ENCODE data around the gene RUSC1. TPM values are rescaled to one million over a fixed set of nuclear protein-coding genes. Genes with fewer than 3 reads are reported as not detected.

RUSC1 gene
- total RNA-seq (2014; rRNA removed; shearing (Covaris generic)) (31.9 and 34.4 TPM in 2 replicates), polyA plus RNA-seq (2016; fragmentation: Nextera tagmentation; extraction: Ambion mirVana) (30.4 and 32.6 TPM in 2 replicates)

GRCh38 chr1:155320661-155321617 lies at the start of gene RUSC1:
RUSC1 (plus strand) TSS chr1:155320894; CDS start chr1:155321774, 880 bp downstream.
- in situ Hi-C loops (cut with MboI): no loop called here
- Histone ChIP-seq H3K79me2 (ENCODE audit: insufficient read depth) (peaks cover 24% of the 10 kb centered on the region), H3K9me3 (ENCODE audit: low read depth) (no peaks in the 10 kb centered on the region), H3K4me3 (peak within 1 kb of the TSS; percentile 89), H4K20me1 (ENCODE audit: insufficient read depth) (no peaks in the 10 kb centered on the region), H3K4me2 (ENCODE audit: unreplicated experiment) (peak within 1 kb of the TSS; percentile 99), H3K9me2 (ENCODE audit: insufficient read depth) (no peaks in the 10 kb centered on the region), H3K36me3 (ENCODE audit: low read depth) (no peaks in the 10 kb centered on the region), H3F3A (ENCODE audit: insufficient read depth) (peaks cover 8% of the 10 kb centered on the region), H3K9ac (peak within 1 kb of the TSS; percentile 83), H2AFZ (peak within 1 kb of the TSS; percentile 75), H3K27me3 (replicated peaks; ENCODE audit: insufficient read depth) (no peaks in the 10 kb centered on the region), H3K4me1 (ENCODE audit: insufficient read depth) (peaks cover 12% of the 10 kb centered on the region), H3K27ac (peak within 1 kb of the TSS; percentile 9; the same call in 1 of the 2 replicates)
- WGBS, 2 experiments (ENCODE audit: low coverage in 1 of 2, low lambda C conversion rate in 2 of 2, missing lambda C conversion rate in 2 of 2): 5% methylated on average over 50 to 51 of the region's 51 CpGs
- peak; percentile 83 for DNase-seq
- TF ChIP-seq EZH2phosphoT487 (IDR thresholded peaks at IDR 0.05; ENCODE audit: insufficient read depth, low read depth): no peak
- no peak for TF ChIP-seq EZH2 (IDR thresholded peaks at IDR 0.05; ENCODE audit: insufficient read depth, poor library complexity, severe bottlenecking)

- DNase-seq: peak; percentile 86
- TF ChIP-seq EZH2phosphoT487 (IDR thresholded peaks at IDR 0.05; ENCODE audit: insufficient read depth, low read depth) (no peak), EZH2 (IDR thresholded peaks at IDR 0.05; ENCODE audit: insufficient read depth, poor library complexity, severe bottlenecking) (no peak)
- H4K20me1 ChIP-seq (ENCODE audit: insufficient read depth): peaks cover 5% of the 10 kb centered on the region
- peak overlapping the region; percentile 94 for H3K4me2 ChIP-seq (ENCODE audit: unreplicated experiment)
- H2AFZ ChIP-seq: peak overlapping the region; percentile 98
- H3F3A ChIP-seq (ENCODE audit: insufficient read depth): peaks cover 25% of the 10 kb centered on the region
- no peaks in the 10 kb centered on the region for H3K9me2 ChIP-seq (ENCODE audit: insufficient read depth)
- H3K27me3 ChIP-seq (replicated peaks; ENCODE audit: insufficient read depth): no peaks in the 10 kb centered on the region
- H3K9ac ChIP-seq: peak overlapping the region; percentile 91
- H3K9me3 ChIP-seq (ENCODE audit: low read depth): no peaks in the 10 kb centered on the region
- WGBS, 2 experiments (ENCODE audit: low coverage in 1 of 2, low lambda C conversion rate in 2 of 2, missing lambda C conversion rate in 2 of 2): 1 to 4% methylated on average over 25 to 44 of the region's 44 CpGs
- in situ Hi-C loops (cut with MboI): no loop called here
- H3K79me2 ChIP-seq (ENCODE audit: insufficient read depth): peaks cover 51% of the 10 kb centered on the region
- peaks cover 23% of the 10 kb centered on the region for H3K36me3 ChIP-seq (ENCODE audit: low read depth)
- H3K27ac ChIP-seq: peak overlapping the region; percentile 85
- H3K4me1 ChIP-seq (ENCODE audit: insufficient read depth): peaks cover 12% of the 10 kb centered on the region
- H3K4me3 ChIP-seq: peak overlapping the region; percentile 88
Measured at GRCh38 chr1:155272466-155273342, 48.0 kb upstream of the RUSC1 start.

- H3K4me3 ChIP-seq: peak within 1 kb of the TSS; percentile 88
- H3K9ac ChIP-seq: peak within 1 kb of the TSS; percentile 91
- in situ Hi-C loops (cut with MboI): no loop called here
- peak within 1 kb of the TSS; percentile 94 for H3K4me2 ChIP-seq (ENCODE audit: unreplicated experiment)
- no peaks in the 10 kb centered on the region for H3K9me2 ChIP-seq (ENCODE audit: insufficient read depth)
- H3K27ac ChIP-seq: peak within 1 kb of the TSS; percentile 85
- H3K79me2 ChIP-seq (ENCODE audit: insufficient read depth): peaks cover 42% of the 10 kb centered on the region
- peaks cover 21% of the 10 kb centered on the region for H3F3A ChIP-seq (ENCODE audit: insufficient read depth)
- no peaks in the 10 kb centered on the region for H3K9me3 ChIP-seq (ENCODE audit: low read depth)
- TF ChIP-seq EZH2phosphoT487 (IDR thresholded peaks at IDR 0.05; ENCODE audit: insufficient read depth, low read depth): no peak
- TF ChIP-seq EZH2 (IDR thresholded peaks at IDR 0.05; ENCODE audit: insufficient read depth, poor library complexity, severe bottlenecking): no peak
- H3K4me1 ChIP-seq (ENCODE audit: insufficient read depth): peaks cover 12% of the 10 kb centered on the region
- WGBS, 2 experiments (ENCODE audit: low coverage in 1 of 2, low lambda C conversion rate in 2 of 2, missing lambda C conversion rate in 2 of 2): 14 to 33% methylated on average over 26 to 61 of the region's 61 CpGs
- H2AFZ ChIP-seq: peak within 1 kb of the TSS; percentile 98
- no peaks in the 10 kb centered on the region for H3K27me3 ChIP-seq (replicated peaks; ENCODE audit: insufficient read depth)
- DNase-seq: peak; percentile 98
- H3K36me3 ChIP-seq (ENCODE audit: low read depth): peaks cover 14% of the 10 kb centered on the region
- peaks cover 5% of the 10 kb centered on the region for H4K20me1 ChIP-seq (ENCODE audit: insufficient read depth)
Measured at GRCh38 chr1:155273343-155274245, 47.1 kb upstream of the RUSC1 start, which contains the start of gene CLK2. CLK2 (minus strand) TSS chr1:155273504; CDS start chr1:155270977, 2,527 bp downstream.
